GM12878 (cell line): ENCODE measurements around the gene SBF2. TPM values are rescaled to one million over a fixed set of nuclear protein-coding genes. Genes with fewer than 3 reads are reported as not detected.

ENCODE experiments used
- ATAC-seq: fragments of 200-7000 bp; cut with Tn5 transposase; 3 replicates; pipeline ENCODE4 v1.9.1; 2020; ENCODE audit warnings: mild to moderate bottlenecking, moderate library complexity
- BruUV-seq: library from RNA; stranded (reverse); fragments of 400-500 nt; replicated peaks from 2 replicates; lab custom pipeline; 2021; lab: Mats Ljungman, UMichigan
- CTCF ChIA-PET: fragments of 300-600 bp; sonication (Branson Sonifier 250); formaldehyde crosslinking; extraction: SDS; loops from one replicate; lab custom pipeline; 2021; ENCODE audit warnings: inconsistent platforms; lab: Yijun Ruan, JAX
- POLR2A ChIA-PET: fragments of 350-600 bp; formaldehyde crosslinking; extraction: SDS; loops from one replicate; lab custom pipeline; 2021; ENCODE audit warnings: inconsistent platforms; lab: Charles Lee
- RAD21 ChIA-PET: fragments of 300-600 bp; sonication (Branson Sonifier 250); formaldehyde crosslinking; loops from one replicate; lab custom pipeline; 2023; ENCODE audit warnings: antibody characterized with exemption; ENCODE audit not compliant: unreplicated experiment; lab: Charles Lee
- SMC1A ChIA-PET: fragments of 300-600 bp; sonication (Branson Sonifier 250); formaldehyde crosslinking; loops from one replicate; lab custom pipeline; 2023; ENCODE audit not compliant: unreplicated experiment, uncharacterized antibody; lab: Charles Lee
- DNase-seq: peaks from one replicate; pipeline ENCODE4 v3.0.0-alpha.2; 2011; ENCODE audit warnings: low read depth, low spot score
- FAIRE-seq: peaks from 3 replicates; lab custom pipeline; 2011; peaks lifted over from hg19 to GRCh38; lab: Jason Lieb, UNC
- H2AFZ ChIP-seq: 2 replicates; pipeline ENCODE4 v1.6.0; 2011; ENCODE audit warnings: low read depth, low read length, control low read depth; ENCODE audit not compliant: control insufficient read depth
- H3K27ac ChIP-seq: 2 replicates; pipeline ENCODE4 v1.5.1; 2011; ENCODE audit warnings: control low read depth; ENCODE audit not compliant: control insufficient read depth, insufficient read depth
- H3K27me3 ChIP-seq, 2 experiments: replicated peaks in 1 of 2; 2 replicates each; pipeline versions ENCODE4 v1.6.0 to v1.6.1; 2011; ENCODE audit warnings: low read length in 1 of 2; ENCODE audit not compliant: control insufficient read depth in 2 of 2, insufficient read depth in 2 of 2
- H3K36me3 ChIP-seq, 2 experiments: 2 replicates each; pipeline ENCODE4 v1.5.1; 2011; ENCODE audit warnings: low read length in 1 of 2; ENCODE audit not compliant: control insufficient read depth in 2 of 2, insufficient read depth in 2 of 2
- H3K4me1 ChIP-seq: 2 replicates; pipeline ENCODE4 v1.6.1; 2011; ENCODE audit warnings: mild to moderate bottlenecking, low read length, moderate library complexity, mixed read lengths; ENCODE audit not compliant: control insufficient read depth, insufficient read depth
- H3K4me2 ChIP-seq: 2 replicates; pipeline ENCODE4 v1.6.0; 2011; ENCODE audit warnings: control low read depth; ENCODE audit not compliant: control insufficient read depth, insufficient read depth
- H3K4me3 ChIP-seq: fragments of 200-600 bp; sonication (generic); 2 replicates; pipeline ENCODE4 v1.5.1; 2016
- H3K79me2 ChIP-seq: 2 replicates; pipeline ENCODE4 v1.6.0; 2011; ENCODE audit warnings: low read length; ENCODE audit not compliant: control insufficient read depth, insufficient read depth
- H3K9ac ChIP-seq: 2 replicates; pipeline ENCODE4 v1.8.0; 2011; ENCODE audit warnings: low read length, control low read depth, mixed read lengths; ENCODE audit not compliant: control insufficient read depth, insufficient read depth
- H3K9me3 ChIP-seq: replicated peaks from 3 replicates; pipeline ENCODE4 v1.5.1; 2011; ENCODE audit warnings: mild to moderate bottlenecking, low read length; ENCODE audit not compliant: control insufficient read depth, insufficient read depth
- H4K20me1 ChIP-seq: 2 replicates; pipeline ENCODE4 v1.6.0; 2011; ENCODE audit not compliant: control insufficient read depth, insufficient read depth
- BHLHE40 ChIP-seq, 2 experiments: fragments of 450-650 bp in 1 of 2; IDR thresholded peaks; 2 replicates each; pipeline ENCODE4 v1.6.1; 2011 to 2017; ENCODE audit warnings: low read depth in 2 of 2, borderline replicate concordance in 1 of 2, improper control_type of control experiment in 1 of 2, low read length in 1 of 2, mild to moderate bottlenecking in 1 of 2
- EP300 ChIP-seq, 2 experiments: fragments of 150-350 bp in 1 of 2; IDR thresholded peaks; 2 replicates each; pipeline ENCODE4 v1.6.1; 2011 to 2012; ENCODE audit warnings: low read depth in 2 of 2, low read length in 2 of 2, borderline replicate concordance in 1 of 2, improper control_type of control experiment in 1 of 2, inconsistent platforms in 1 of 2; ENCODE audit not compliant: control insufficient read depth in 1 of 2
- MYB ChIP-seq: fragments of 150-350 bp; IDR thresholded peaks from 2 replicates; pipeline ENCODE4 v1.6.1; 2014; ENCODE audit warnings: mild to moderate bottlenecking, low read depth, low read length, borderline replicate concordance
- POLR2AphosphoS2 ChIP-seq: IDR thresholded peaks from 2 replicates; pipeline ENCODE4 v1.6.1; 2011; ENCODE audit warnings: low read depth, mild to moderate bottlenecking, low read length, improper control_type of control experiment, moderate library complexity
- RB1 ChIP-seq: fragments of 450-650 bp; formaldehyde crosslinking; IDR thresholded peaks from 2 replicates; pipeline ENCODE4 v1.6.1; 2017; ENCODE audit warnings: mild to moderate bottlenecking, borderline replicate concordance
- SMAD5 ChIP-seq: IDR thresholded peaks from 2 replicates; pipeline ENCODE4 v1.6.1; 2016; ENCODE audit warnings: antibody characterized with exemption, low read depth
- SMARCA5 ChIP-seq: fragments of 450-650 bp; IDR thresholded peaks from 2 replicates; pipeline ENCODE4 v1.6.1; 2017; ENCODE audit warnings: mild to moderate bottlenecking
- SPI1 ChIP-seq: IDR thresholded peaks from 2 replicates; pipeline ENCODE4 v1.6.1; 2011; ENCODE audit warnings: low read depth, mild to moderate bottlenecking, low read length, moderate library complexity, borderline replicate concordance; ENCODE audit not compliant: insufficient read depth
- whole genome bisulfite sequencing: methylation state at CpG from one replicate; pipeline ENCODE4 v1.1.6; 2016; ENCODE audit warnings: low lambda C conversion rate; ENCODE audit not compliant: insufficient replicate concordance, insufficient coverage; ENCODE audit errors: missing lambda C conversion rate; 5-methylcytosine and 5-hydroxymethylcytosine counted together
- in situ Hi-C: fragments of 300-500 bp; cut with MboI; formaldehyde crosslinking; loops from 9 replicates; pipeline ENCODE4 v1.14.3; 2018; ENCODE audit warnings: mixed read lengths
- intact Hi-C: fragments of 100-400 bp; cut with micrococcal nuclease; formaldehyde crosslinking; loops from one replicate; pipeline ENCODE4 v1.14.2; 2022; ENCODE audit not compliant: unreplicated experiment
- polyA plus RNA-seq, 11 experiments: library from polyadenylated mRNA; depleted of rRNA in 4 of 11; unstranded in 6 of 11; stranded (reverse) in 5 of 11; fragments of >200 nt; fragmentation: Nextera tagmentation in 4 of 11; fragmentation: Illumina TruSeq in 1 of 11; extraction: Ambion mirVana in 4 of 11; extraction: Trizol in 1 of 11; gene quantifications; 1 replicate in 1 of 11; 2 replicates in 10 of 11; pipeline versions ENCODE4 v1.2.1 to v1.2.3, GENCODE V29; 2011 to 2016; ENCODE audit warnings: inconsistent platforms in 2 of 11, missing spikeins in 2 of 11, low read depth in 1 of 11
- total RNA-seq, 4 experiments: library from RNA; depleted of rRNA in 3 of 4; stranded (reverse); fragments of >200 nt in 3 of 4; fragmentation: Illumina TruSeq in 1 of 4; extraction: Trizol in 1 of 4; gene quantifications; 2 replicates each; pipeline versions ENCODE4 v1.2.1 to v1.2.3, GENCODE V29; 2013 to 2021
- TF ChIP-seq, protein P1 (sequence below): IDR thresholded peaks from 2 replicates; pipeline ENCODE4 v1.6.1; 2011; ENCODE audit warnings: low read depth, mild to moderate bottlenecking, low read length, moderate library complexity, borderline replicate concordance; ENCODE audit errors: extremely low read depth
- TF ChIP-seq, protein P2 (sequence below): fragments of 450-650 bp; IDR thresholded peaks from 2 replicates; pipeline ENCODE4 v1.6.1; 2014; ENCODE audit warnings: mild to moderate bottlenecking
- TF ChIP-seq, protein P3 (sequence below): fragments of 450-650 bp; IDR thresholded peaks from 2 replicates; pipeline ENCODE4 v1.6.1; 2017; ENCODE audit warnings: mild to moderate bottlenecking, moderate library complexity
- TF ChIP-seq, protein P4 (sequence below): IDR thresholded peaks from 2 replicates; pipeline ENCODE4 v1.6.1; 2012; ENCODE audit warnings: mild to moderate bottlenecking, low read depth, low read length

The SBF2 gene
- total and polyA plus RNA-seq, 10 of the 15 experiments (the other 5 are each of a cell fraction or from before 2014, with no cell fraction given) = 0.24 to 2.3 (median 1.1) TPM

DNA sequence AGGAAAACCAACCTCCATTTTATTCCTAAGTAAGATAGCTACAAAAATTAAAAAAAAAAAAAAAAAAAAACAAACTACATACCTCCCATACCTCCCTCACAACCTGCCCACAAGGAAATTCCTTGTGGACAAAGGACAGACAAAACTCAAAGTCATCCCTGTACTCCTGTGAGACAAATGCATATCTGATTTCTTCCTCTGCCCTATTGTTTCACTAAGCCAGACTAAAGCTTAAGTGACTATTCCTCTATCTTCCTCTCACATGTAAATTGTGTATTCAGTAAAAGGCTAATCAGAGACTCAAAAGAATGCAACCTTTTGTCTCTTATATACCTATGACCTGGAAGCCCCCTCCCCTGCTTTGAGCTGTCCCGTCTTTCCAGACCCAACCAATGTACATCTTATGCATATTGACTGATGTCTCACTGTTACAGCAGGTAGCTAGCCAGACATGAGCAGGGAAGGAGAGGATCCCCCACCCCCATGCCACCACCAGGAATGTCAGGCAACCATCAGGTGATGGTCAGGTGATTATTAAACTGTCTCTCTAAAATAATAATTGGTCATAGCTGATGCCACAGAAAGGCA lies 289.4 kb downstream of the SBF2 start:
- Histone ChIP-seq H3K27me3 (no peaks in the 10 kb centered on the region), H3K27ac (no peak overlapping the region), H3K4me1 (no peaks in the 10 kb centered on the region), H3K9me3 (no peaks in the 10 kb centered on the region; the same call in 1 of the 3 replicates), H3K36me3 (no peaks in the 10 kb centered on the region), H2AFZ (no peak overlapping the region), H3K9ac (no peak overlapping the region), H3K79me2 (no peaks in the 10 kb centered on the region), H3K4me2 (no peak overlapping the region), H3K4me3 (no peak overlapping the region), H4K20me1 (no peaks in the 10 kb centered on the region)
- ATAC-seq (no peak), DNase-seq (no peak), FAIRE-seq (no peak)
- ChIA-PET CTCF (interaction anchor here (0.6 to 1.6 kb wide), 3 partner anchors 9 to 936 kb away, joined by 3 read pairs; no protein-coding TSS in a partner anchor), RAD21 (no interaction called here), SMC1A (interaction anchor here (0.6 kb wide), 1 partner anchor 44 kb away, joined by 3 read pairs; no protein-coding TSS in a partner anchor), POLR2A (no interaction called here)
- no TSS peak for BruUV-seq
- intact Hi-C loops = no loop called here
- WGBS = 61% methylated on average over 1 of the region's 1 CpG
- in situ Hi-C loops = no loop called here
- TF ChIP-seq SPI1 (no peak), SMARCA5 (no peak), SMAD5 (no peak), EP300 (IDR thresholded peaks at IDR 0.05; ENCODE audit: borderline replicate concordance in 1 of 2, control insufficient read depth in 1 of 2, low read depth in 2 of 2, low read length in 2 of 2) (no peak), POLR2AphosphoS2 (no peak), MYB (no peak), RB1 (no peak), BHLHE40 (IDR thresholded peaks at IDR 0.05; ENCODE audit: borderline replicate concordance in 1 of 2, low read depth in 2 of 2, low read length in 1 of 2) (no peak)
- TF ChIP-seq, protein P1, sequence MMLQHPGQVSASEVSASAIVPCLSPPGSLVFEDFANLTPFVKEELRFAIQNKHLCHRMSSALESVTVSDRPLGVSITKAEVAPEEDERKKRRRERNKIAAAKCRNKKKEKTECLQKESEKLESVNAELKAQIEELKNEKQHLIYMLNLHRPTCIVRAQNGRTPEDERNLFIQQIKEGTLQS = no peak
- TF ChIP-seq, protein P2, sequence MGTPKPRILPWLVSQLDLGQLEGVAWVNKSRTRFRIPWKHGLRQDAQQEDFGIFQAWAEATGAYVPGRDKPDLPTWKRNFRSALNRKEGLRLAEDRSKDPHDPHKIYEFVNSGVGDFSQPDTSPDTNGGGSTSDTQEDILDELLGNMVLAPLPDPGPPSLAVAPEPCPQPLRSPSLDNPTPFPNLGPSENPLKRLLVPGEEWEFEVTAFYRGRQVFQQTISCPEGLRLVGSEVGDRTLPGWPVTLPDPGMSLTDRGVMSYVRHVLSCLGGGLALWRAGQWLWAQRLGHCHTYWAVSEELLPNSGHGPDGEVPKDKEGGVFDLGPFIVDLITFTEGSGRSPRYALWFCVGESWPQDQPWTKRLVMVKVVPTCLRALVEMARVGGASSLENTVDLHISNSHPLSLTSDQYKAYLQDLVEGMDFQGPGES = no peak
- TF ChIP-seq, protein P3, sequence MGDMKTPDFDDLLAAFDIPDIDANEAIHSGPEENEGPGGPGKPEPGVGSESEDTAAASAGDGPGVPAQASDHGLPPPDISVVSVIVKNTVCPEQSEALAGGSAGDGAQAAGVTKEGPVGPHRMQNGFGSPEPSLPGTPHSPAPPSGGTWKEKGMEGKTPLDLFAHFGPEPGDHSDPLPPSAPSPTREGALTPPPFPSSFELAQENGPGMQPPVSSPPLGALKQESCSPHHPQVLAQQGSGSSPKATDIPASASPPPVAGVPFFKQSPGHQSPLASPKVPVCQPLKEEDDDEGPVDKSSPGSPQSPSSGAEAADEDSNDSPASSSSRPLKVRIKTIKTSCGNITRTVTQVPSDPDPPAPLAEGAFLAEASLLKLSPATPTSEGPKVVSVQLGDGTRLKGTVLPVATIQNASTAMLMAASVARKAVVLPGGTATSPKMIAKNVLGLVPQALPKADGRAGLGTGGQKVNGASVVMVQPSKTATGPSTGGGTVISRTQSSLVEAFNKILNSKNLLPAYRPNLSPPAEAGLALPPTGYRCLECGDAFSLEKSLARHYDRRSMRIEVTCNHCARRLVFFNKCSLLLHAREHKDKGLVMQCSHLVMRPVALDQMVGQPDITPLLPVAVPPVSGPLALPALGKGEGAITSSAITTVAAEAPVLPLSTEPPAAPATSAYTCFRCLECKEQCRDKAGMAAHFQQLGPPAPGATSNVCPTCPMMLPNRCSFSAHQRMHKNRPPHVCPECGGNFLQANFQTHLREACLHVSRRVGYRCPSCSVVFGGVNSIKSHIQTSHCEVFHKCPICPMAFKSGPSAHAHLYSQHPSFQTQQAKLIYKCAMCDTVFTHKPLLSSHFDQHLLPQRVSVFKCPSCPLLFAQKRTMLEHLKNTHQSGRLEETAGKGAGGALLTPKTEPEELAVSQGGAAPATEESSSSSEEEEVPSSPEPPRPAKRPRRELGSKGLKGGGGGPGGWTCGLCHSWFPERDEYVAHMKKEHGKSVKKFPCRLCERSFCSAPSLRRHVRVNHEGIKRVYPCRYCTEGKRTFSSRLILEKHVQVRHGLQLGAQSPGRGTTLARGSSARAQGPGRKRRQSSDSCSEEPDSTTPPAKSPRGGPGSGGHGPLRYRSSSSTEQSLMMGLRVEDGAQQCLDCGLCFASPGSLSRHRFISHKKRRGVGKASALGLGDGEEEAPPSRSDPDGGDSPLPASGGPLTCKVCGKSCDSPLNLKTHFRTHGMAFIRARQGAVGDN = no peak
- TF ChIP-seq, protein P4, sequence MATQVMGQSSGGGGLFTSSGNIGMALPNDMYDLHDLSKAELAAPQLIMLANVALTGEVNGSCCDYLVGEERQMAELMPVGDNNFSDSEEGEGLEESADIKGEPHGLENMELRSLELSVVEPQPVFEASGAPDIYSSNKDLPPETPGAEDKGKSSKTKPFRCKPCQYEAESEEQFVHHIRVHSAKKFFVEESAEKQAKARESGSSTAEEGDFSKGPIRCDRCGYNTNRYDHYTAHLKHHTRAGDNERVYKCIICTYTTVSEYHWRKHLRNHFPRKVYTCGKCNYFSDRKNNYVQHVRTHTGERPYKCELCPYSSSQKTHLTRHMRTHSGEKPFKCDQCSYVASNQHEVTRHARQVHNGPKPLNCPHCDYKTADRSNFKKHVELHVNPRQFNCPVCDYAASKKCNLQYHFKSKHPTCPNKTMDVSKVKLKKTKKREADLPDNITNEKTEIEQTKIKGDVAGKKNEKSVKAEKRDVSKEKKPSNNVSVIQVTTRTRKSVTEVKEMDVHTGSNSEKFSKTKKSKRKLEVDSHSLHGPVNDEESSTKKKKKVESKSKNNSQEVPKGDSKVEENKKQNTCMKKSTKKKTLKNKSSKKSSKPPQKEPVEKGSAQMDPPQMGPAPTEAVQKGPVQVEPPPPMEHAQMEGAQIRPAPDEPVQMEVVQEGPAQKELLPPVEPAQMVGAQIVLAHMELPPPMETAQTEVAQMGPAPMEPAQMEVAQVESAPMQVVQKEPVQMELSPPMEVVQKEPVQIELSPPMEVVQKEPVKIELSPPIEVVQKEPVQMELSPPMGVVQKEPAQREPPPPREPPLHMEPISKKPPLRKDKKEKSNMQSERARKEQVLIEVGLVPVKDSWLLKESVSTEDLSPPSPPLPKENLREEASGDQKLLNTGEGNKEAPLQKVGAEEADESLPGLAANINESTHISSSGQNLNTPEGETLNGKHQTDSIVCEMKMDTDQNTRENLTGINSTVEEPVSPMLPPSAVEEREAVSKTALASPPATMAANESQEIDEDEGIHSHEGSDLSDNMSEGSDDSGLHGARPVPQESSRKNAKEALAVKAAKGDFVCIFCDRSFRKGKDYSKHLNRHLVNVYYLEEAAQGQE = no peak
